HCT116 (cell line): ENCODE results near the gene PCSK6. TPM values are rescaled to one million over a fixed set of nuclear protein-coding genes. Genes with fewer than 3 reads are reported as not detected.

Source experiments
- ATAC-seq: fragments of 200-7000 bp; cut with Tn5 transposase; 2 replicates; pipeline ENCODE4 v1.9.1; 2020; ENCODE audit warnings: mild to moderate bottlenecking, moderate library complexity
- BruUV-seq: library from RNA; stranded (reverse); fragments of 400-500 nt; replicated peaks from 2 replicates; lab custom pipeline; 2021; lab: Mats Ljungman, UMichigan
- CTCF ChIA-PET: fragments of 300-600 bp; sonication (Branson Sonifier 250); formaldehyde crosslinking; loops from one replicate; lab custom pipeline; 2021; ENCODE audit warnings: antibody characterized with exemption; lab: Charles Lee
- POLR2A ChIA-PET: fragments of 300-600, 350-600 bp; sonication (Branson Sonifier 250); formaldehyde crosslinking; loops from one replicate; lab custom pipeline; 2021; ENCODE audit warnings: antibody characterized with exemption; lab: Charles Lee
- RAD21 ChIA-PET, 2 experiments: fragments of 300-600 bp; sonication (Branson Sonifier 250); formaldehyde crosslinking; loops; one replicate each; lab custom pipeline; 2023; ENCODE audit warnings: low total read pairs in 2 of 2; ENCODE audit not compliant: uncharacterized antibody in 2 of 2, unreplicated experiment in 2 of 2, low non-redundant PET in 1 of 2; lab: Charles Lee
- DNase-seq: peaks from one replicate; pipeline ENCODE4 v3.0.0-alpha.2; 2010; ENCODE audit warnings: low read depth, low spot score
- H2AFZ ChIP-seq: fragments of 200-600 bp; shearing (Covaris generic), sonication (generic); 2 replicates; pipeline ENCODE4 v1.6.1; 2017; ENCODE audit warnings: low read depth, mixed run types, mixed read lengths, antibody characterized with exemption, low read length; ENCODE audit not compliant: poor library complexity, severe bottlenecking
- H3K27ac ChIP-seq: 2 replicates; pipeline ENCODE4 v1.5.1; 2012; ENCODE audit warnings: low read depth, low read length
- H3K27me3 ChIP-seq: fragments of 200-600 bp; sonication (generic); 2 replicates; pipeline ENCODE4 v1.6.1; 2016; ENCODE audit warnings: mixed run types, low read length, mixed read lengths; ENCODE audit not compliant: insufficient read depth
- H3K36me3 ChIP-seq, 2 experiments: fragments of 200-500 bp in 1 of 2; fragments of 200-600 bp in 1 of 2; sonication (Bioruptor generic) in 1 of 2; sonication (generic) in 1 of 2; 2 replicates each; pipeline versions ENCODE4 v1.5.1 to v1.6.1; 2014 to 2016; ENCODE audit warnings: low read length in 2 of 2, inconsistent platforms in 1 of 2, mixed read lengths in 1 of 2, mixed run types in 1 of 2; ENCODE audit not compliant: insufficient read depth in 2 of 2, control insufficient read depth in 1 of 2
- H3K4me1 ChIP-seq, 2 experiments: fragments of 200-600 bp in 1 of 2; sonication (generic) in 1 of 2; 2 replicates each; pipeline versions ENCODE4 v1.5.1 to v1.6.1; 2012 to 2017; ENCODE audit warnings: low read length in 2 of 2, inconsistent platforms in 1 of 2, mild to moderate bottlenecking in 1 of 2, mixed read lengths in 1 of 2, mixed run types in 1 of 2, moderate library complexity in 1 of 2; ENCODE audit not compliant: insufficient read depth in 2 of 2, control insufficient read depth in 1 of 2
- H3K4me2 ChIP-seq: fragments of 200-600 bp; sonication (generic); 2 replicates; pipeline ENCODE4 v1.6.1; 2017; ENCODE audit warnings: mixed run types, low read length, mixed read lengths
- H3K4me3 ChIP-seq, 2 experiments: fragments of 200-600 bp in 1 of 2; sonication (generic) in 1 of 2; replicated peaks in 1 of 2; 2 replicates each; pipeline ENCODE4 v1.5.1; 2011 to 2016; ENCODE audit warnings: low read length in 2 of 2, control low read depth in 1 of 2, low read depth in 1 of 2, mild to moderate bottlenecking in 1 of 2, mixed read lengths in 1 of 2, mixed run types in 1 of 2
- H3K79me2 ChIP-seq: fragments of 200-600 bp; sonication (generic); 2 replicates; pipeline ENCODE4 v1.6.1; 2017; ENCODE audit warnings: mild to moderate bottlenecking, mixed run types, low read length, moderate library complexity, mixed read lengths; ENCODE audit not compliant: insufficient read depth
- H3K9ac ChIP-seq: fragments of 200-600 bp; sonication (generic); 2 replicates; pipeline ENCODE4 v1.6.1; 2016; ENCODE audit warnings: low read length, mixed read lengths
- H3K9me2 ChIP-seq: fragments of 200-600 bp; sonication (generic), shearing (Covaris generic); 2 replicates; pipeline ENCODE4 v1.6.1; 2017; ENCODE audit warnings: mixed run types, mild to moderate bottlenecking, moderate library complexity; ENCODE audit not compliant: insufficient read depth
- H3K9me3 ChIP-seq, 2 experiments: fragments of 200-500 bp in 1 of 2; fragments of 200-600 bp in 1 of 2; sonication (Bioruptor generic) in 1 of 2; sonication (generic) in 1 of 2; 2 replicates each; pipeline ENCODE4 v1.6.1; 2014 to 2017; ENCODE audit warnings: low read length in 2 of 2, mixed read lengths in 2 of 2, inconsistent platforms in 1 of 2, low read depth in 1 of 2, mild to moderate bottlenecking in 1 of 2, mixed run types in 1 of 2, moderate library complexity in 1 of 2; ENCODE audit not compliant: control insufficient read depth in 1 of 2, insufficient read depth in 1 of 2
- H4K20me1 ChIP-seq: fragments of 200-600 bp; sonication (generic), shearing (Covaris generic); 2 replicates; pipeline ENCODE4 v1.6.1; 2017; ENCODE audit warnings: mixed run types, mild to moderate bottlenecking, moderate library complexity; ENCODE audit not compliant: insufficient read depth
- ATF3 ChIP-seq: IDR thresholded peaks from 2 replicates; pipeline ENCODE4 v1.6.1; 2012
- CEBPB ChIP-seq: IDR thresholded peaks from 2 replicates; pipeline ENCODE4 v1.6.1; 2012; ENCODE audit warnings: low read depth
- CTCF ChIP-seq, 3 experiments: fragments of 200-600 bp in 1 of 3; sonication (generic) in 1 of 3; IDR thresholded peaks in 2 of 3; conservative IDR thresholded peaks in 1 of 3; 2 replicates each; pipeline ENCODE4 v1.5.1; 2012 to 2017; ENCODE audit warnings: low read depth in 2 of 3, low read length in 2 of 3, antibody characterized with exemption in 1 of 3, borderline replicate concordance in 1 of 3, control low read depth in 1 of 3, mild to moderate bottlenecking in 1 of 3, mixed read lengths in 1 of 3, mixed run types in 1 of 3, moderate library complexity in 1 of 3; ENCODE audit not compliant: insufficient read depth in 1 of 3
- EGR1 ChIP-seq: IDR thresholded peaks from 2 replicates; pipeline ENCODE4 v1.6.1; 2012; ENCODE audit warnings: low read depth
- EZH2phosphoT487 ChIP-seq: fragments of 200-600 bp; IDR thresholded peaks from 2 replicates; pipeline ENCODE4 v1.6.1; 2018; ENCODE audit warnings: antibody characterized with exemption, borderline replicate concordance
- FOSL1 ChIP-seq: IDR thresholded peaks from 2 replicates; pipeline ENCODE4 v1.6.1; 2012; ENCODE audit warnings: low read depth
- JUND ChIP-seq: IDR thresholded peaks from 2 replicates; pipeline ENCODE4 v1.6.1; 2012
- MAX ChIP-seq: IDR thresholded peaks from 2 replicates; pipeline ENCODE4 v1.6.1; 2012
- POLR2A ChIP-seq: IDR thresholded peaks from 2 replicates; pipeline ENCODE4 v1.7.0; 2011; ENCODE audit warnings: borderline replicate concordance; ENCODE audit not compliant: insufficient read depth, insufficient read length; ENCODE audit errors: extremely low read depth
- POLR2AphosphoS5 ChIP-seq: IDR thresholded peaks from 2 replicates; pipeline ENCODE4 v1.6.1; 2011; ENCODE audit warnings: mild to moderate bottlenecking, low read depth, low read length, moderate library complexity
- SRF ChIP-seq: IDR thresholded peaks from 2 replicates; pipeline ENCODE4 v1.6.1; 2012; ENCODE audit warnings: low read depth
- ZBTB33 ChIP-seq: IDR thresholded peaks from 2 replicates; pipeline ENCODE4 v1.6.1; 2011; ENCODE audit warnings: mild to moderate bottlenecking, low read length, moderate library complexity; ENCODE audit not compliant: insufficient replicate concordance; ENCODE audit errors: extremely low read depth
- ZFX ChIP-seq: fragments of 450-650 bp; IDR thresholded peaks from 2 replicates; pipeline ENCODE4 v1.6.1; 2017
- intact Hi-C: fragments of 100-400 bp; cut with micrococcal nuclease; formaldehyde crosslinking; loops from 2 replicates; pipeline ENCODE4 v1.10.0; 2022
- total RNA-seq: library from RNA; stranded (reverse); gene quantifications from one replicate; pipeline ENCODE4 v1.2.1, GENCODE V29; 2021; ENCODE audit not compliant: unreplicated experiment
- TF ChIP-seq, protein P1 (sequence below): IDR thresholded peaks from 2 replicates; pipeline ENCODE4 v1.6.1; 2012; ENCODE audit warnings: low read depth

PCSK6 gene
- total RNA-seq, 1 experiment from 2014 or later, result 13.5 TPM

DNA sequence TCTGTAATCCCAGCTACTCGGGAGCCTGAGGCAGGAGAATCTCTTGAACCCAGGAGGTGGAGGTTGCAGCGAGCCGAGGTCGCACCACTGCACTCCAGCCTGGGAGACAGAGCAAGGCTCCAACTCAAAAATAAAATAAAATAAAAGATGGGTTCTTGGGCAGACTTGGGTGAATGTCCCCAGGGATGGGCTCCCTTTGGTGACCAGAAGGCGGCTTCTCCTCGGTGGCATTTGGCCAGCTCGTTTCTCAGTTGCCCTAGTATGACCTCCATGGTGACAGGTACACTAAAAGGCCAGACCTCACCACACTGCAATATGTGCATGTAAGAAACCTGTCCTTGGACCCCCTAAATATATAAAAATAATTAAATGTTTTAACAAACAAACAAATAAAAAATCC, 118.4 kb downstream of the PCSK6 start (continued):
- TF ChIP-seq ZBTB33, result no peak
- TF ChIP-seq POLR2A, result no peak
- TF ChIP-seq ZFX, result no peak

- Histone ChIP-seq H4K20me1 (no peaks in the 10 kb centered on the region), H3K4me1 (no peaks in the 10 kb centered on the region), H3K4me3 (no peak overlapping the region), H3K9me3 (no peaks in the 10 kb centered on the region), H3K9me2 (no peaks in the 10 kb centered on the region), H3K36me3 (no peaks in the 10 kb centered on the region), H3K27me3 (no peaks in the 10 kb centered on the region), H3K79me2 (no peaks in the 10 kb centered on the region), H2AFZ (no peak overlapping the region), H3K9ac (no peak overlapping the region), H3K27ac (no peak overlapping the region), H3K4me2 (no peak overlapping the region)
- no peak for DNase-seq
- BruUV-seq, result no TSS peak
- ChIA-PET POLR2A (no interaction called here), RAD21 (no interaction called here), CTCF (no interaction called here)
- no peak for ATAC-seq
- intact Hi-C loops, result no loop called here
- TF ChIP-seq POLR2AphosphoS5, result no peak
- TF ChIP-seq ZFX, result no peak
- no peak for TF ChIP-seq FOSL1
- TF ChIP-seq SRF, result no peak
- no peak for TF ChIP-seq POLR2A
- no peak for TF ChIP-seq JUND
- TF ChIP-seq CTCF (IDR thresholded peaks at IDR 0.05 in 2 of 3, conservative IDR thresholded peaks at IDR 0.05 in 1 of 3; ENCODE audit: borderline replicate concordance in 1 of 3, insufficient read depth in 1 of 3, low read depth in 2 of 3, low read length in 2 of 3), result no peak
- no peak for TF ChIP-seq CEBPB
- no peak for TF ChIP-seq EGR1
- no peak for TF ChIP-seq EZH2phosphoT487
- TF ChIP-seq, protein P1, sequence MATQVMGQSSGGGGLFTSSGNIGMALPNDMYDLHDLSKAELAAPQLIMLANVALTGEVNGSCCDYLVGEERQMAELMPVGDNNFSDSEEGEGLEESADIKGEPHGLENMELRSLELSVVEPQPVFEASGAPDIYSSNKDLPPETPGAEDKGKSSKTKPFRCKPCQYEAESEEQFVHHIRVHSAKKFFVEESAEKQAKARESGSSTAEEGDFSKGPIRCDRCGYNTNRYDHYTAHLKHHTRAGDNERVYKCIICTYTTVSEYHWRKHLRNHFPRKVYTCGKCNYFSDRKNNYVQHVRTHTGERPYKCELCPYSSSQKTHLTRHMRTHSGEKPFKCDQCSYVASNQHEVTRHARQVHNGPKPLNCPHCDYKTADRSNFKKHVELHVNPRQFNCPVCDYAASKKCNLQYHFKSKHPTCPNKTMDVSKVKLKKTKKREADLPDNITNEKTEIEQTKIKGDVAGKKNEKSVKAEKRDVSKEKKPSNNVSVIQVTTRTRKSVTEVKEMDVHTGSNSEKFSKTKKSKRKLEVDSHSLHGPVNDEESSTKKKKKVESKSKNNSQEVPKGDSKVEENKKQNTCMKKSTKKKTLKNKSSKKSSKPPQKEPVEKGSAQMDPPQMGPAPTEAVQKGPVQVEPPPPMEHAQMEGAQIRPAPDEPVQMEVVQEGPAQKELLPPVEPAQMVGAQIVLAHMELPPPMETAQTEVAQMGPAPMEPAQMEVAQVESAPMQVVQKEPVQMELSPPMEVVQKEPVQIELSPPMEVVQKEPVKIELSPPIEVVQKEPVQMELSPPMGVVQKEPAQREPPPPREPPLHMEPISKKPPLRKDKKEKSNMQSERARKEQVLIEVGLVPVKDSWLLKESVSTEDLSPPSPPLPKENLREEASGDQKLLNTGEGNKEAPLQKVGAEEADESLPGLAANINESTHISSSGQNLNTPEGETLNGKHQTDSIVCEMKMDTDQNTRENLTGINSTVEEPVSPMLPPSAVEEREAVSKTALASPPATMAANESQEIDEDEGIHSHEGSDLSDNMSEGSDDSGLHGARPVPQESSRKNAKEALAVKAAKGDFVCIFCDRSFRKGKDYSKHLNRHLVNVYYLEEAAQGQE, result no peak
- TF ChIP-seq ATF3, result no peak
- no peak for TF ChIP-seq MAX
- TF ChIP-seq ZBTB33, result no peak
Measured at GRCh38 chr15:101370330-101371024, 119.0 kb downstream of the PCSK6 start.
